Iris pigment epithelial cell (primary cell): ENCODE measurements around the gene PADI3.
A peak's percentile ranks its signal among the peaks of the same experiment; 100 is the strongest.
"Not testable (repeated sequence)": the region's sequence is repeated elsewhere in the genome, so short reads cannot be mapped to it uniquely, and the experiment has no call there.

Experiments
- DNase-seq: peaks from one replicate; pipeline ENCODE4 v3.0.0-alpha.2; 2011; ENCODE audit warnings: low read depth

PADI3 gene

DNA sequence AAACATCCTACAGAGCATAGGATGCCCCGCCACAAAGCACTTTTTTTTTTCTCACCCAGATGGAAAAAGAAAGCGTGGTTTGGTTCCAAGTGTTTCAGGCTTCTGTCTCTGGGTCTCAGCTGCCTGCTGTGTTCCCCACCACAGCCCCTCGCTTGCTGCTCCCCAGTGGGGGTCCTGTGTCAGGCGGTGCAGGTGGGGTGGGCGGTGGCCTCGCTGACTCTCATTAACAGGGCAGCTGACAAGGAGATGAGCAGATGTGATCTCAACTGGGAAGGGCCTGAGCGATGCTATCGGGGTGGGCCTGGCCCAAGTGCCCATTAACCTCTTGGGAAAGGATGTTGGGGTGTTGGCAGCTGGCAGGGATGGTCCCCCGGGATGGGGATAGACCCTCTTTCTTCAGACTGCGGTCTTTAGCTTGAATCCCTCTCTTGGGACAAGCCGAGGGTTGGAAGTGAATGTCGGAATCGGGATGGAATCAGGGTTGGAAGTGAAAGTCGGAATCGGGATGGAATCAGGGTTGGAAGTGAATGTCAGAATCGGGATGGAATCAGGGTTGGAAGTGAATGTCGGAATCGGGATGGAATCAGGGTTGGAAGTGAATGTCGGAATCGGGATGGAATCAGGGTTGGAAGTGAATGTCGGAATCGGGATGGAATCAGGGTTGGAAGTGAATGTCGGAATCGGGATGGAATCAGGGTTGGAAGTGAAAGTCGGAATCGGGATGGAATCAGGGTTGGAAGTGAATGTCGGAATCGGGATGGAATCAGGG lies 7.7 kb upstream of the PADI3 start:
- not testable (repeated sequence) for DNase-seq

DNA sequence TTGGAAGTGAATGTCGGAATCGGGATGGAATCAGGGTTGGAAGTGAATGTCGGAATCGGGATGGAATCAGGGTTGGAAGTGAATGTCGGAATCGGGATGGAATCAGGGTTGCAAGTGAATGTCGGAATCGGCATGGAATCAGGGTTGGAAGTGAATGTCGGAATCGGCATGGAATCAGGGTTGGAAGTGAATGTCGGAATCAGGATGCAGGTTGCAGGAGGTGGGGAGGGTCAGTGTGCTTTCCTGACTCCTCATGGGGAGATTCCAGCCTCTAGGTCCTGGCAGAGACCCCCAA lies 7.2 kb upstream of the PADI3 start:
- DNase-seq = not testable (repeated sequence)

DNA sequence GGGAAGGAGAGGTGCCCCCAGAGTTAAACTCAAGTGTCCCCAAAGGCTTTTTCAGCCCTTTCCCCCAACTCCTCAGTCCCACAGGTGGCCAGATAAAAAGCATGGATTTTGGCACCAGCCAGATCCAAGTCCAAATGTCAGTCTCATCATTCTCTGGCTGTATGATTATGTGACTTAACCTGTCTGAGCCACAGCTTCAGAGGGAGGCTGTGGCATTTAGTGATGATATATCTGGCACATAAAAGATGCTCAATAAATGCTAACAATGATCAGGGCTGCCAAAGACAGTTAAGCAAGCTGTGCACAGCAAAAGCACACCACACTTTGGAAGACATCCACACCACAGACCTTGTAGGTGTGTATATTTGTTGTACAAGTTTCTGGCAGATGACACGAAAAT lies 5.6 kb upstream of the PADI3 start:
- DNase-seq = no peak

DNA sequence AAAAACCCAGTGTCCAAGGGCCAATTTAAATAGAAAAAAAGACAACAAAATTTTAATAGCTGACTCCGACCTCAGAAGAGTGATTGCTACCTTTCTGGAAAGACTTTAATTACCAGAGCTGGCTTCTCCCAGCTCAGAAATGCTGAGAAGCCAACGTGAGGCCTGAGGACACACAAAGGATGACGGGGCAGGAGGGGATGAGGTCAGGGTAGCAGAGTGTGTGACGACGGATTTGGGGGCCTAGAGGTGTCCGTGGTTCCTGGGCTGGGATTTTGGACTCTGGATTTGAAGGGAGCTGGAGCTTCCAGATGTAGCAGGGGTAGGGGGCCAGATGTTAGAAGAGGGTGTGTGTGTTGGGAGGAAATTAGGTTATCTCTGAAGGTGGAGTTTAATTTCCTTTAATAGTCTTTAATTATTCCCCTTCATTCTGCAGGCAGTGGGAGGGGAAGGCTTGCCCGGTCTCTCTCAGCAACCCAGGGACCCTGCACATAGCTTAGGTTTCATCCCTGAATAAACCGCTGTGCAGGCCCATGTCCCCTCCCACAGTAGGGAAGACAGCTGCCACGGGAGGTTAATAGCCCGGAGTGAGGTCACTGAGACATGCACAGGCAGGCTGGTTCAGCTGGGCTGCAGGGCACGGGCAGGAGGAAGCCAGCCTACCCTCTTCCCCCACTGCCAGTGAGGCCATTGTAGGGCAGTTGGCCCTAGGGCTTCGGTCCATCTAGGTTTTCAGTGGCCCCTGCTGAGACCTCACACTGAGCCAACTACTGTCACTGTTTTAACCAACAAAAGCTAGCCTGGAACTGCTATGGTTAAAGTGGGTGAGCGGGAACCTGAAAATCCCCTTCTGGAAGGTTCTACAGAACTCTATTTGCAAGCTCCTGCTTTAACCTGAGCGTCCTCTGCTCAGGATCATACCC lies 3.8 kb upstream of the PADI3 start:
- DNase-seq = no peak

DNA sequence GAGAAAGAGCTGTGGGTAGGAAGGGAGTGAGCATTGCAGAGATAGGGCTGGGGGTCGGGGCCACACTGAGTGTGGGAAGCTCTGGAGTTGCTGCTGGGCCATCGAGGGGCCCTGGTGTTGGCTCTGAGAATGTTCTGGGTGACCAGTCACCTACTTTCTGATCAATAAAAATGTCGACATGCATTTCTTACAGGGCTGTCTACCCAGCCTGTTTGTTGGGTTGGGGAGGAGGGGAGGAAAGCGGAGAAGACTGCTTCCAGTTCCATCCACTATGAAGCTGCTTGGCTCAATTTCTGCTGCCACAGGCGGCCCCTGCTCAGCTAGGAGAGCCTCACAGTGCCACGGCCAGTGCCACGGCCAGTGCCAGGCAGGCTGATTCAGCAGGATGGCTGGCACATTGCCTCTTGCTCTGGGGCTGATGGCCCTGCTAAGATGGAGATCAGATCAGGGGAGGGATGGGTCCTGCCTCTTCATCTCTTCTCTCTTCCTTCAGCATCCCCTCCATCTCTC lies 3.0 kb upstream of the PADI3 start:
- no peak for DNase-seq

DNA sequence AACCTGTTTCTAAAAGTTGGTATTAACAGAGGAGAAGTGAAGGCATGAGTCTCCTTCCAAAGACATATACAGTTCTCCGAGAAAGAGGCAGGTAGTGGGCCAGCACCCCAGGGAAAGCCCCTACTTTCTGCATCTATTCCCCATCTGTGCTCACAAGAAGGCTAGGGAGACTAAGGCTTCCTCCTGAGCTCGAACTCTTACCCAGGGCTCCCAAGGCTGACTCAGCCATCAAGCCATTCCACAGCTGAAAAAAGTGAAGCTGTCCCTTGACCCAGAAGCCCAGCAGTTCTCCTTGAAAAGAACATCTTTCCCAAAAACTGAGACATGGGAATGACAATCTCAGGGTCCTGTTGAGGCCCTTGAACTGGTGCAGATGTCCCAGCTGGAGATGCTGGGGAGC lies 1.9 kb upstream of the PADI3 start:
- DNase-seq = peak; percentile 17

DNA sequence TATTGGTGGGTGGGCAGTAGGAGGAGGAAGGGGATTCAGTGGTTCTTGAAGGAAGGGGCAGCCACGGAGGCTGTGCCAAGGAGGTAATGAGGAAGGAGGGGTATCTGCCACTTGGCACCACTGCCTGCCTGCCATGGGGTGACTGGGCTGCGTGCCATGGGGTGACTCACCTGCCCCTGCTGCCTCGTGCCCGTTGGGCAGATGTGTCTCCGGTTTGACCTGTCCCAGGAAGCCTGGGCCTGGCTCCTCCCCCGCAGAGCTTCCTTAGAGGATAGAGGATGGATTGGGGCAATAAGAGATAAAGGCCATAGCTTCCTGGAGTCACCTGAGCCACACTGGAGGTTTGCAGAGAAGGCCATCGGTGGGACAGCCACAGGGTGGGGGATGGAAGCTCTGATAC lies 1.7 kb downstream of the PADI3 start:
- DNase-seq = no peak

DNA sequence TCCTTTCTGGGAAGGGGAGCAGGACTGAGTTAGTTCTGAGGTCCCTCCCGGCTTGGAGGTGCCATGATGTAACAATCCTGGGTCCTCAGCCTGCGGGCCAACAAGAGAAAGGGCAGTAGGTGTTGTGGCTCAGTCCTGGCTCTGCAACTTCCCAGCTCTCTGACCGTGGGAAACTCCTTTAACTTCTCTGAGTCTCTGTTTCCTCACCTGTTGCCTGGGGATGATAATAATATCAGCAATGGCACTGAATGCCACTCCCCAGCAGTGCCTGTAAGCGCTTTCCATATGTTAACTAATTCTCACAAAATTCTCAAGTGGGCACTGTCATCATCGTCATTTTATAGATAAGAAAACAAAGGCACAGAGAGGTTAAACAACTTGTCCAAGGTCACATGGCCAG lies 2.3 kb downstream of the PADI3 start:
- no peak for DNase-seq

DNA sequence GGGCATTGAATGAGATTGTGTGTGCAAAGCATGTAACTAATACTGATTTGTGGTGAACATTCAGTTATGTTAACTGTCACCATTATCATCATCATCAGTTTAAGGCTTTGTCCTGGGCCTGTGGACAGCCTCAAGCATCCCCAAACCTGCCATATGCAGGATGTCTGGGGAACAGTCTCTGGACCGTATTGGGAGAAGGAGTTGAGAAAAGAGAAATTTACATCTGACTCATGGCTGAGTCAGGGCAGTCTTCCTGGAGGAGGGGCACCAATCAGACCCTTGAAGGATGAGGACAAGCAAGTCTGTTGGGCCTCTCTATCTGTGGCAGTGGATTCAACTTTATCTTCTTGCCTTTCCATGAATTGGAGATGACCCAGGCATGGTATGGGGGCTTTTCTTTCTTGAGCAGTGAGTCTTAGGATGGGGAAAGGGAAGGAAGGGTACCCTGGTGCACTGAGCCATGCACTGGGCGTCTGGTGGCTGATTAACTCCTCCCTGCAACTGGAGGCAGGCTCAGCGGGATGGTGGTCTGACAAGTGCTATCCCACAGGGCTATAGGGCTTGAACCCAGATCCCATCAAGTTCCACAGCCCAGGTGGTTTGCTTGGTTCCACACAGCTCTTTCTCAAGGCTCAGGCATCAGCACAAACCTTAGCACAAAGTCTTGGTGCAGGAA lies 2.9 kb downstream of the PADI3 start:
- DNase-seq = peak; percentile 31

DNA sequence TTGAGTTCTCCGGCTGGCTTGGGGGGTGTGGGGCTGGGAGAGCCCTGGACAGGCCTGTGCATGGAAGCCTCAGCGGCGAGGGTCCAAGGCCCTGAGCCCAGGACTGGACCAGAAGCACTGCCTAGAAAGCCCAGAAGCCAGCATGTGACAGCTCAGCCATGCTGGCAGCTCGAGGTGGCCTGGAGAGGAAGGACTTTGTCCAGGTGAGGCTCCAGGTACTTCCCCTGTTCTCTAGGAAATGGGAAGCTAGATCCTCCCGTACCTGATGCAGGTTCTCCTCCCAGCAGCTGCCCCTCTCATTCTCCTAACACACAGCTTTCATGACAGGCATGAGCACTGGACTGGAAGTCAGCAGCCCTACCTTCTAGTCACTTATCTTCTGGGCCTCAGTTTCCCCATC lies 6.4 kb downstream of the PADI3 start:
- no peak for DNase-seq

DNA sequence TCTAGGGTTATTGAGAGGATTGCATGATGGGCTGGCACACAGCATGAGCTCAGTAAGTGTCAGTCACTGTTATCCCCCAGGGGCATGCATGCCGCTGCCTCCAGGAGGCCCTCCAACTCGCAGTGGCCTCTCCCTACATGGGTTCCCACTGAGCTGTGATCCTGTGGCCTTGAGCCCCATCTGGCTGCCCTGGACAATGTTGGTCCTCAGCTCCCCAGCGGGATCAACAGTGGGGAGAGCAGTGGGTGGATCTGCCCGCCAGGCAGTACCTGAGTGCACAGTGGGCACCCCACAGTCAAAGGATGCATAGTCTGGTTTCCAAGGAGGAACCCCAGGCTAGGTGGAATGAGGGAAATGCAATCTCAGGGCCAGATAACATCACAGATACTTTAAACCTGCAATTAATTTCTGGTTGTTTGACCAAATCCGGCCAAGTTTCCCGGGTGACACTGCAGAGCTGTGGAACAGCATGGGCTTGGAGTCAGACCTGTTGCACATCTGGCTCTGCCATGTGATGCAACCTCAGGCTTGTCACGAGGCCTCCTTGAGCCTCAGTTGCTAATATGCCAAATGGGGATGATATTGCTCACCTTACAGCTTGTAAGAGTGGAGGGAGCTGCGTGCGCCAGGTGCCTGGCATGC lies 9.3 kb downstream of the PADI3 start:
- DNase-seq = no peak

DNA sequence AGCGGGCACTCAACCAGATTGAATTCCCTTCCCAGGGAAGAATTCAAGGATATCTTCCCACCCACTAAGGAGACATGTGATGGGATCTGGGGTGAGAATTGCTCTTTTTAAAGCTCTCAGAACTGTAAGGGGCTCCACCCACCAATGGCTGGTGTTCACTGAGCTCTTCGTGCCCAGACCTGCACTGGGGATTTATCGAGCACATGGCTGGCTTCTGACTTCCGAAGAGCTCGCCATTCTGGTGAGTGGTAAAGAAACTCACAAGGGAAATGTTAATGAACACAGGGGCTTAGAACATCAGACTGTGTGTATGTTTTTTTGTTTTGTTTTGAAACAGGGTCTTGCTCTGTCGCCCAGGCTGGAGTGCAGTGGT lies 9.8 kb downstream of the PADI3 start:
- no peak for DNase-seq

DNA sequence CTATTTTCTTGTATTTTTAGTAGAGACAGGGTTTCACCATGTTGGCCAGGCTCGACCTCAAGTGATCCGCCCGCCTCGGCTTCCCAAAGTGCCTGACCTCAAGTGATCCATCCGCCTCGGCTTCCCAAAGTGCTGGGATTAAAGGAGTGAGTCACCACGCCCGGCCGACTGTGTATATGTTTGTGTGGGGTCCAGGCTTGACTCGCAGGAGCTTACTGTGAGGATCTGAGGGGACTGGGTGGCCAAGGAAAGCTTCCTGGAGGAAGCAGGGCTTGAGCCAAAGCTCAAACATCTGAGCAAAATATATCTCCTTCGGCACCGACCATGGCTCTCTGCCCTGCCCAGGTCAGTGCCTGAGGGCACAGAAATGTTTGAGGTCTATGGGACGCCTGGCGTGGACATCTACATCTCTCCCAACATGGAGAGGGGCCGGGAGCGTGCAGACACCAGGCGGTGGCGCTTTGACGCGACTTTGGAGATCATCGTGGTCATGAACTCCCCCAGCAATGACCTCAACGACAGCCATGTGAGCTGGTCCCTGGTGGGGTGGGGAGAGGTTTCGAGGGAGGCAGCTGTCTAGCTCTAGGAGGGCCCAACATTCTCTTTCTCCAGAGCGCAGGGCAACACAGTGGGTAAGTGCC lies 10.5 kb downstream of the PADI3 start:
- DNase-seq = peak; percentile 47

DNA sequence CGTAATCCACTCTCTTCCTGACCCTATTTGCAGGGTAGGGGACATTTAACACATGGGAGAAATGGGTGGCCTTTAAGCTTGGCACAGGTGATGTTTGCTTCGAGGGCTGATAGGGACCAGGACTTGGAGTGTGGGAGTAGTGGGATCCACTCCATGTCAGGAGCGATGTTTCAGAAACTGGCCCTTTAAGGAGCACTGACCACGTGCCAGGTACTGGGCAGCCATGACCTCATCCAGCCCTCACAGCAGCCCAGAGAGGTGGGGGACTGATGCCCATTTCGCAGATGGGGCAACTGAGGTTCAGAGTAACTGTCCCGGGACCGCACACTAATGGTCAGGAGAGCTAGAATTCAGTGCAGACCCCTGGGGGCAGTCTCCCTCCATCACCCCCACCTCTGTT lies 11.4 kb downstream of the PADI3 start:
- no peak for DNase-seq

DNA sequence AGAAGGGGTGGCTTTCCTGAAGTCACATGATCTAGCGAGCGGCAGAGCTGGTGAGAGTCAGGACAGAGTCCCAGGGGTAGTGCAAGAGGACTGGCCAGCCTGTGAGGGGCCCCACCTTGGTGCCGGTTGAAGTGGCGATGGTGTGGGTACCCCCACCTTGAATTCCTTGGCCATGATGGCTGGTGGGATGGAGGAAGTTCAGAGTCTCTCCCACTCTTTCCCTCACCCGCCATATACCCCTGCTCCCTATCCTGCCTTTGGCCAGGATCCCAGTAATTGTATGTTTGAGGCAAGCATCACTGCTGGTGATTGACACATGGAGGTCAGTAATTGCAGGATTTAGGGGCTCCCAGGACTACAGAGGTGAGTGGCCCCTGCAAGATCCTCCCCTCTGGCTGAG lies 11.8 kb downstream of the PADI3 start:
- no peak for DNase-seq

DNA sequence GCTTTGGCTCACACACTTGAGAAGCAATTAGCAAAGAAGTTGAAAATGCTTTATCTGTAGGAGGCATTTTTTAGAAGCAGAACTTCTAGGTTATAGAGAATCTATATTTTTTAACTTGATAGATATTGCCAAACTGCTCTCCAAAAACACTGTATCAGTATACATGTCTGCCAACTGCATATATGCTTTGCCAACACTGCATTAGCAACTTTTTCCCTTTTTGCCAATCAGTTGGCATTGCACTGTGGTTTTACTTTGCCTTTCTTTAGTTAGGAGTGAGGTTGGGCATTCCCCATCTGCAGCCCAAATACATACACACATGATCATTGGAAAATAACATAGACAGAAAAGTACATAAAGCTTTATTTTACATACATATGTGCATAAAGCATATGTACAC lies 15.0 kb downstream of the PADI3 start:
- DNase-seq = no peak

DNA sequence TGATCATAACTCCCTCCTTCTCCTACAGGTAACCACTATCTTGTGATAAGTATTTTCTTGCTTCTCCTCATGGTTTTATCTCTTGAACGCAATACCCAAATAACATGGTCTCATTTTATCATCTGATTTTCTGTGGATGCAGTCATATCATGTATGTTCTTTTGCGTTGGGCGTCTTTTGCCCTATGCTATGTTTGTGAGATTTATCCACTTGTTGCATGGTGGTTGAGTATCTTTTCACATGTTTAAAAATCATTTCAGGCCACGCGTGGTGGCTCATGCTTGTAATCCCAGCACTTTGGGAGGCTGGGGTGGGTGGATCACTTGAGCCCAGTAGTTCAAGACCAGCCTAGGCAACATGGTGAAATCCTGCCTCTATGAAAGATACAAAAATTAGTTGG lies 15.6 kb downstream of the PADI3 start:
- DNase-seq = no peak

DNA sequence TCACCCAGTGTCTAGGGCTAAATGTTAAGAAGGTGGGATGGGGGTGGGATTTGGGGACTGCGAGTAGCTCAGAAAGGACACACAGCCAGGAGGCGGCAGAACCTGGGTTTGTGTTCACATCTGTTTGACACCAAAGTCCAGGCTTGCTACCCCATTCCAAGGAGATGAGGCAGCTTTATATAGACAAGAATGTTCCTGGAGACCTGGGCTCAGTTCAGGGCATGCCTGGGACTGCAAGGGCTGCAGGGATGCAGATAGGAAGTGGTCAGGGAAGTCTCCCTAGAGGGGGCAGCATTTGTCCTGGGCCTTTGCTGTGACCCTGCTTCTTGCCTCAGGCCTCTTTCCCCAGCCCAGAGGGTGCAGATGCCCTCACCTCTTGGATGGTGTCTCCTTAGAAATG lies 16.3 kb downstream of the PADI3 start:
- DNase-seq = no peak

DNA sequence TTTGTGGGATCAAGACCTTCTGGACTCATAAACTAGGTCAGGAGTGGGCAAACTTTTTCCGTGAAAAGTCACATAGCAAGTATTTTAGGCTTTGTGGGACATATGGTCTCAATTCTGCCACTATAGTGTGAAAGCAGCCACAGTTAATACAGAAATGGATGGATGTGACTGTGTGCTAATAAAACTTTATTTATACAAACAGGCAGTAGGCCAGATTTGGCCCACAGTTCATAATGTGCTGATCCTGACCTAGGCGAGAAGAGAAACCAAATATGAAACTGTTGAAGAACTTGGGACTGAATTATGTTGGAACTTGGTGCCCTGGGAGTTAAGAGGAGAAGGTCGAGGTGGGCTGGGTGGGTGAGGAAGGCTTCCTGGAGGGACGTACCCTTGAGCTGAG lies 17.1 kb downstream of the PADI3 start:
- no peak for DNase-seq

DNA sequence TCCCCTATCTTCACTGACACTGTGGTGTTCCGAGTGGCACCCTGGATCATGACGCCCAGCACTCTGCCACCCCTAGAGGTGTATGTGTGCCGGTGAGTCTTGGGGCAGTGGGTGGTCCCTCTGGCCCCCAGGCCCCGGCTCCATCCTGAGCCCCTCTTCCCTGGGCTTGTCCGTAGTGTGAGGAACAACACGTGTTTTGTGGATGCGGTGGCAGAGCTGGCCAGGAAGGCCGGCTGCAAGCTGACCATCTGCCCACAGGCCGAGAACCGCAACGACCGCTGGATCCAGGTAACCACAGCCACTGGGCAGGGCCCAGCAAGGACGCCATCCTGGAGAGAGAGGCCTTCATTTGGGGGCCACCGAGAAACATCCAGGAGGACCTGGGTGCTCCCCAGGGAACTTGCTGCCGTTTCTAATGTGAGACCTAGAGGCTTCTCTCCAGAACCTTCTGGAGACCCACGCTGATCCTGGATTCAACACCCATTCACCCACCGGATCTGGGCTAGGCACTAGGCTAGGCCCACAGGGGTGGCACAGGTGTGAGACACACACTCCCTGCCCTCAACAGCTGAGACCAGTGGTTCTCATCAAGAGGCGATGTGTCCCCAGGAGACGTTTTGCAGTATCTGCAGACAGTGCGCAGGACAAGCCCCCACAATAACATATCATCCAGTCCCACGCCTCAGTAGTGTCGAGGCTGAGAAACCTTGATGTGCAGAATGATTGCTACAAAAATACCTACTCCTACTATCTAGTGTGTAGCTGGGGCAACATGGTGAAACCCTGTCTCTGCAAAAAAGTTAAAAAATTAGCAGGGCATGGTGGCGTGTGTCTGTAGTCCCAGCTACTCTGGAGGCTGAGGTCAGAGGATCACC lies 22.2 kb downstream of the PADI3 start:
- no peak for DNase-seq

DNA sequence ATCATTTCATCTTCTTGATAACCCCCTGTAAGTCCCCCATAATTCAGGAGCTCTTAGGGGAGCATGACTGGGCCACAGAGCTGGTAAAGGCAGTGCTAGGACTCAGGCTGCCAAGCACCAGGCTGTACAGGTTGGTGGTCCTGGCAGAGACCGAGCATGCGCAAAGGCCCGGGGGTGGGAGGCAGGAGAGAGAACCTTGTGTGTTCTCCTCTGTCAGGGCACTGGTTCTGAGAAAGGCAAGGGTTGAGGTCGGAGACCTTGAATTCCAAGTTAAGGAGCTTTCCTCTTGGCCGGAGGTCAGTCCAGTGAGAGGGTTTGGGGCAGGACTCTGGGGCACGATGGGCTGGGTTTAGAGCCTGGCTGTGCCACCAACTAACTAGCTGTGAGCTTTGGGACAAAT lies 23.2 kb downstream of the PADI3 start:
- no peak for DNase-seq
